DMS53 treated with DMSO at 0.1 percent for 48 hours (cell line): ENCODE data around the gene THRB.

Source experiments
- DNase-seq: peaks from one replicate; lab custom pipeline; 2025; ENCODE audit not compliant: unreplicated experiment; lab: John Stamatoyannopoulos, UW

THRB gene

GRCh38 chr3:24357635-24358034, 137.0 kb downstream of the THRB start:
- DNase-seq, result no peak

- no peak for DNase-seq
Observed at GRCh38 chr3:24355806-24356205, 138.8 kb downstream of the THRB start.

- DNase-seq, result no peak
Observed at GRCh38 chr3:24354230-24354629, 140.4 kb downstream of the THRB start.

GRCh38 chr3:24352893-24353553, 141.6 kb downstream of the THRB start:
- DNase-seq, result no peak

- no peak for DNase-seq
Observed at GRCh38 chr3:24351779-24352469, 142.7 kb downstream of the THRB start.

GRCh38 chr3:24349367-24350019, 145.2 kb downstream of the THRB start:
- no peak for DNase-seq

- DNase-seq, result no peak
Observed at GRCh38 chr3:24348348-24348747, 146.3 kb downstream of the THRB start.

GRCh38 chr3:24344784-24345439, 149.7 kb downstream of the THRB start:
- no peak for DNase-seq

- DNase-seq, result no peak
Observed at GRCh38 chr3:24343084-24343783, 151.4 kb downstream of the THRB start.

- DNase-seq, result no peak
Observed at GRCh38 chr3:24342275-24342674, 152.4 kb downstream of the THRB start.

- no peak for DNase-seq
Observed at GRCh38 chr3:24341668-24342067, 153.0 kb downstream of the THRB start.

GRCh38 chr3:24340966-24341365, 153.7 kb downstream of the THRB start:
- DNase-seq, result no peak

GRCh38 chr3:24340161-24340560, 154.5 kb downstream of the THRB start:
- no peak for DNase-seq

- DNase-seq, result no peak
Observed at GRCh38 chr3:24339266-24339825, 155.3 kb downstream of the THRB start.

GRCh38 chr3:24338409-24339130, 156.1 kb downstream of the THRB start:
- DNase-seq, result no peak

- DNase-seq, result no peak
Observed at GRCh38 chr3:24336101-24336500, 158.5 kb downstream of the THRB start.

GRCh38 chr3:24332092-24332491, 162.6 kb downstream of the THRB start:
- DNase-seq, result no peak

- DNase-seq, result no peak
Observed at GRCh38 chr3:24323272-24323671, 171.4 kb downstream of the THRB start.

- DNase-seq, result no peak
Observed at GRCh38 chr3:24320601-24321000, 174.0 kb downstream of the THRB start.

GRCh38 chr3:24318677-24319287, 175.9 kb downstream of the THRB start:
- no peak for DNase-seq
